GM19025 (cell line): ENCODE results near the gene KBTBD4.
"Not testable (repeated sequence)": the region's sequence is repeated elsewhere in the genome, so short reads cannot be mapped to it uniquely, and the experiment has no call there.

ENCODE experiments used
- ATAC-seq: cut with Tn5 transposase; IDR thresholded peaks from one replicate; pipeline ENCODE4 v1.9.1; 2021; ENCODE audit warnings: mild to moderate bottlenecking, low read depth, moderate library complexity; ENCODE audit not compliant: unreplicated experiment

Gene KBTBD4

GRCh38 chr11:47530721-47531120 lies 48.0 kb downstream of the KBTBD4 start:
- ATAC-seq = not testable (repeated sequence)

GRCh38 chr11:47529951-47530350 lies 48.8 kb downstream of the KBTBD4 start:
- no peak for ATAC-seq

GRCh38 chr11:47527186-47527585 lies 51.6 kb downstream of the KBTBD4 start:
- ATAC-seq = no peak

GRCh38 chr11:47526032-47526431 lies 52.7 kb downstream of the KBTBD4 start:
- not testable (repeated sequence) for ATAC-seq

GRCh38 chr11:47524291-47524874 lies 54.4 kb downstream of the KBTBD4 start:
- no peak for ATAC-seq

- ATAC-seq = no peak
Observed at GRCh38 chr11:47523490-47524225, 55.1 kb downstream of the KBTBD4 start.
